Measurements from ENCODE around the gene ZSWIM1. TPM values are rescaled to one million over a fixed set of nuclear protein-coding genes. Genes with fewer than 3 reads are reported as not detected.

Gene ZSWIM1
- total and polyA plus RNA-seq, 2 of the 13 experiments (the other 11 are each of a cell fraction or from before 2014, with no cell fraction given): 9.5 to 11.7 TPM

DNA sequence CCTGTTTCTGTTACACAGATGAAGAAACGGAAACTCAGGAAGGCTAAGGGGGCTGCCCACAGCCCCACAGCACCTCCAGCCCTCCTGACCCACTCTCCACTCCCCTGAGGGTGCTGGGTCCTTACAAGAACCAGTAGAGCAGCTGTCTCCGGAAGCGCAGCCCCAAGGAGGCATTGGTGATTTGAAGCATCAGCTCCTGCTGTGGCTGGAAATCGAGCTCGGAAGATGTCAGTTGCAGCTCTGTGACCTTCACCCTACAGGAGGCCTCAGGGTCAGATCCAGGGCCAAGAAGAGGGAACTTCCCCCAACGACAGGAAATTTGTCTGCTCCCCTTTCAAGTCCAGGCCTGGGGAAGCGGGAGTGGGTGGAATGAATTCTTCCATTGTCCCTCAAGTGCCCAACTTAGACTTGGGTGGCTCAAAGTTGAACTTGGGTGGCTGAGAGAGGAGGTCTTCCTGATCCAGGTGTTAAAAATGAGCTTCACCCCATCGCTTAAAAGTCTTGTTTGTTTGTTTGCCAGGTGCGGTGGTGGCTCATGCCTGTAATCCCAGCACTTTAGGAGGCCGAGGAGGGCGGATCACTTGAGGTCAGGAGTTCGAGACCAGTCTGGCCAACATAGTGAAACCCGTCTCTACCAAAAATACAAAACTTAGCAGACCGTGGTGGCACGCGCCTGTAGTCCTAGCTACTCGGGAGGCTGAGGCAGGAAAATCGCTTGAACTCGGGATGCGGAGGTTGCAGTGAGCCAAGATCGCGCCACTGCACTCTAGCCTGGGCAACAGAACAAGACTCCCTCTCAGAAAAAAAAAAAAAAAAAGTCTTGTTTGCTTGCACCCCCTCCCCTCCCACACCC, 29.0 kb downstream of the ZSWIM1 start (continued):
- TF ChIP-seq ARNTL (CRISPR knock-in tag; IDR thresholded peaks at IDR 0.05) (peak; percentile 58; the same call in 1 of the 2 replicates), ZNF615 (CRISPR knock-in tag; IDR thresholded peaks at IDR 0.05; ENCODE audit: borderline replicate concordance) (no peak), WIZ (CRISPR knock-in tag; IDR thresholded peaks at IDR 0.05) (no peak; the same call in 1 of the 2 replicates), POLR2A (IDR thresholded peaks at IDR 0.05; ENCODE audit: insufficient read depth in 1 of 2, low read depth in 2 of 2, low read length in 2 of 2) (no peak), SP5 (CRISPR knock-in tag; IDR thresholded peaks at IDR 0.05; ENCODE audit: borderline replicate concordance, low read depth) (no peak), MLLT10 (CRISPR knock-in tag; IDR thresholded peaks at IDR 0.05) (no peak), RCOR2 (CRISPR knock-in tag; IDR thresholded peaks at IDR 0.05) (no peak), HNRNPH1 (optimal IDR thresholded peaks at IDR 0.05; ENCODE audit: low read depth, low read length) (no peak), MAFG (CRISPR knock-in tag; IDR thresholded peaks at IDR 0.05) (no peak), ZNF3 (CRISPR knock-in tag; IDR thresholded peaks at IDR 0.05) (no peak), EHMT2 (IDR thresholded peaks at IDR 0.05; ENCODE audit: borderline replicate concordance, low read depth, low read length) (no peak), TCF7L2 (IDR thresholded peaks at IDR 0.05; ENCODE audit: low read depth, low read length) (no peak), BRD4 (CRISPR knock-in tag; IDR thresholded peaks at IDR 0.05) (peak; percentile 44; the same call in 1 of the 2 replicates), SIX1 (CRISPR knock-in tag; IDR thresholded peaks at IDR 0.05; ENCODE audit: borderline replicate concordance) (no peak), FOXC1 (CRISPR knock-in tag; IDR thresholded peaks at IDR 0.05; ENCODE audit: borderline replicate concordance) (no peak), ZBTB21 (CRISPR knock-in tag; IDR thresholded peaks at IDR 0.05) (no peak), ZNF138 (CRISPR knock-in tag; IDR thresholded peaks at IDR 0.05; ENCODE audit: low read depth) (no peak), MATR3 (CRISPR knock-in tag; IDR thresholded peaks at IDR 0.05) (no peak), ZNF546 (CRISPR knock-in tag; conservative IDR thresholded peaks at IDR 0.05) (no peak), KDM3A (CRISPR knock-in tag; IDR thresholded peaks at IDR 0.05; ENCODE audit: low read depth) (no peak), ZNF335 (CRISPR knock-in tag; IDR thresholded peaks at IDR 0.05) (no peak), ZFP36L2 (CRISPR knock-in tag; IDR thresholded peaks at IDR 0.05) (no peak), ZNF746 (CRISPR knock-in tag; IDR thresholded peaks at IDR 0.05) (no peak)
- TF ChIP-seq, protein P1, sequence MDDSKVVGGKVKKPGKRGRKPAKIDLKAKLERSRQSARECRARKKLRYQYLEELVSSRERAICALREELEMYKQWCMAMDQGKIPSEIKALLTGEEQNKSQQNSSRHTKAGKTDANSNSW (CRISPR knock-in tag; IDR thresholded peaks at IDR 0.05; ENCODE audit: borderline replicate concordance): no peak
- TF ChIP-seq, protein P2, sequence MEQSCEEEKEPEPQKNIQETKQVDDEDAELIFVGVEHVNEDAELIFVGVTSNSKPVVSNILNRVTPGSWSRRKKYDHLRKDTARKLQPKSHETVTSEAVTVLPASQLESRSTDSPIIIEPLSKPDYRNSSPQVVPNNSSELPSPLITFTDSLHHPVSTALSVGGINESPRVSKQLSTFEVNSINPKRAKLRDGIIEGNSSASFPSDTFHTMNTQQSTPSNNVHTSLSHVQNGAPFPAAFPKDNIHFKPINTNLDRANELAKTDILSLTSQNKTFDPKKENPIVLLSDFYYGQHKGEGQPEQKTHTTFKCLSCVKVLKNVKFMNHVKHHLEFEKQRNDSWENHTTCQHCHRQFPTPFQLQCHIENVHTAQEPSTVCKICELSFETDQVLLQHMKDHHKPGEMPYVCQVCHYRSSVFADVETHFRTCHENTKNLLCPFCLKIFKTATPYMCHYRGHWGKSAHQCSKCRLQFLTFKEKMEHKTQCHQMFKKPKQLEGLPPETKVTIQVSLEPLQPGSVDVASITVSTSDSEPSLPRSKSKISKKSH (CRISPR knock-in tag; IDR thresholded peaks at IDR 0.05; ENCODE audit: borderline replicate concordance): no peak
- TF ChIP-seq, protein P3, sequence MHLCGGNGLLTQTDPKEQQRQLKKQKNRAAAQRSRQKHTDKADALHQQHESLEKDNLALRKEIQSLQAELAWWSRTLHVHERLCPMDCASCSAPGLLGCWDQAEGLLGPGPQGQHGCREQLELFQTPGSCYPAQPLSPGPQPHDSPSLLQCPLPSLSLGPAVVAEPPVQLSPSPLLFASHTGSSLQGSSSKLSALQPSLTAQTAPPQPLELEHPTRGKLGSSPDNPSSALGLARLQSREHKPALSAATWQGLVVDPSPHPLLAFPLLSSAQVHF (CRISPR knock-in tag; IDR thresholded peaks at IDR 0.05): no peak
- TF ChIP-seq, protein P4, sequence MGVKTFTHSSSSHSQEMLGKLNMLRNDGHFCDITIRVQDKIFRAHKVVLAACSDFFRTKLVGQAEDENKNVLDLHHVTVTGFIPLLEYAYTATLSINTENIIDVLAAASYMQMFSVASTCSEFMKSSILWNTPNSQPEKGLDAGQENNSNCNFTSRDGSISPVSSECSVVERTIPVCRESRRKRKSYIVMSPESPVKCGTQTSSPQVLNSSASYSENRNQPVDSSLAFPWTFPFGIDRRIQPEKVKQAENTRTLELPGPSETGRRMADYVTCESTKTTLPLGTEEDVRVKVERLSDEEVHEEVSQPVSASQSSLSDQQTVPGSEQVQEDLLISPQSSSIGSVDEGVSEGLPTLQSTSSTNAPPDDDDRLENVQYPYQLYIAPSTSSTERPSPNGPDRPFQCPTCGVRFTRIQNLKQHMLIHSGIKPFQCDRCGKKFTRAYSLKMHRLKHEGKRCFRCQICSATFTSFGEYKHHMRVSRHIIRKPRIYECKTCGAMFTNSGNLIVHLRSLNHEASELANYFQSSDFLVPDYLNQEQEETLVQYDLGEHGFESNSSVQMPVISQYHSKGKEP (CRISPR knock-in tag; IDR thresholded peaks at IDR 0.05): no peak
- TF ChIP-seq, protein P5, sequence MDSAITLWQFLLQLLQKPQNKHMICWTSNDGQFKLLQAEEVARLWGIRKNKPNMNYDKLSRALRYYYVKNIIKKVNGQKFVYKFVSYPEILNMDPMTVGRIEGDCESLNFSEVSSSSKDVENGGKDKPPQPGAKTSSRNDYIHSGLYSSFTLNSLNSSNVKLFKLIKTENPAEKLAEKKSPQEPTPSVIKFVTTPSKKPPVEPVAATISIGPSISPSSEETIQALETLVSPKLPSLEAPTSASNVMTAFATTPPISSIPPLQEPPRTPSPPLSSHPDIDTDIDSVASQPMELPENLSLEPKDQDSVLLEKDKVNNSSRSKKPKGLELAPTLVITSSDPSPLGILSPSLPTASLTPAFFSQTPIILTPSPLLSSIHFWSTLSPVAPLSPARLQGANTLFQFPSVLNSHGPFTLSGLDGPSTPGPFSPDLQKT (CRISPR knock-in tag; IDR thresholded peaks at IDR 0.05; ENCODE audit: borderline replicate concordance): no peak
